HepG2 (cell line): ENCODE measurements around the gene KLHL28. TPM values are rescaled to one million over a fixed set of nuclear protein-coding genes. Genes with fewer than 3 reads are reported as not detected.
A peak's percentile ranks its signal among the peaks of the same experiment; 100 is the strongest.

ENCODE experiments used
- ATF2 ChIP-seq: sonication (generic); formaldehyde crosslinking; IDR thresholded peaks from 2 replicates; pipeline ENCODE4 v1.4.0; 2020; ENCODE audit warnings: missing genetic modification reagents
- CEBPG ChIP-seq: IDR thresholded peaks from 2 replicates; pipeline ENCODE4 v1.6.1; 2016
- FOXJ3 ChIP-seq: sonication (generic); formaldehyde crosslinking; IDR thresholded peaks from 2 replicates; pipeline ENCODE4 v1.4.0; 2020; ENCODE audit warnings: missing genetic modification reagents, mild to moderate bottlenecking, borderline replicate concordance
- FOXP4 ChIP-seq: sonication (generic); formaldehyde crosslinking; IDR thresholded peaks from 2 replicates; pipeline ENCODE4 v1.4.0; 2020; ENCODE audit warnings: missing genetic modification reagents
- HNF1B ChIP-seq: sonication (generic); formaldehyde crosslinking; IDR thresholded peaks from 2 replicates; pipeline ENCODE4 v1.5.1; 2020; ENCODE audit warnings: mild to moderate bottlenecking, moderate library complexity, missing genetic modification reagents
- KDM4B ChIP-seq: sonication (generic); formaldehyde crosslinking; IDR thresholded peaks from 2 replicates; pipeline ENCODE4 v1.4.0; 2020; ENCODE audit warnings: missing genetic modification reagents
- MYNN ChIP-seq: sonication (generic); formaldehyde crosslinking; IDR thresholded peaks from 2 replicates; pipeline ENCODE4 v1.4.0; 2020; ENCODE audit warnings: mild to moderate bottlenecking, low read depth, missing genetic modification reagents
- NR2C2 ChIP-seq: sonication (generic); formaldehyde crosslinking; IDR thresholded peaks from 2 replicates; pipeline ENCODE4 v1.4.0; 2020; ENCODE audit warnings: missing genetic modification reagents, mild to moderate bottlenecking, moderate library complexity, borderline replicate concordance
- PAWR ChIP-seq: sonication (generic); formaldehyde crosslinking; IDR thresholded peaks from 2 replicates; pipeline ENCODE4 v1.4.0; 2020; ENCODE audit warnings: missing genetic modification reagents, mild to moderate bottlenecking, borderline replicate concordance
- POLR2A ChIP-seq, 2 experiments: IDR thresholded peaks; 2 replicates each; pipeline ENCODE4 v1.6.1; 2011; ENCODE audit warnings: low read depth in 2 of 2, low read length in 2 of 2, mild to moderate bottlenecking in 1 of 2, moderate library complexity in 1 of 2; ENCODE audit not compliant: insufficient read depth in 1 of 2
- SAFB2 ChIP-seq: sonication (generic); formaldehyde crosslinking; IDR thresholded peaks from 2 replicates; pipeline ENCODE4 v1.5.1; 2020; ENCODE audit warnings: missing genetic modification reagents, low read depth, mild to moderate bottlenecking, borderline replicate concordance
- SIN3A ChIP-seq: IDR thresholded peaks from 2 replicates; pipeline ENCODE4 v1.6.1; 2011; ENCODE audit warnings: low read depth, mild to moderate bottlenecking, control low read depth, low read length, borderline replicate concordance
- SIX4 ChIP-seq: sonication (generic); formaldehyde crosslinking; IDR thresholded peaks from 2 replicates; pipeline ENCODE4 v1.4.0; 2020; ENCODE audit warnings: missing genetic modification reagents
- ZFX ChIP-seq: sonication (generic); formaldehyde crosslinking; IDR thresholded peaks from 2 replicates; pipeline ENCODE4 v1.4.0; 2020; ENCODE audit warnings: mild to moderate bottlenecking, low read depth, missing genetic modification reagents, moderate library complexity
- ZNF101 ChIP-seq: sonication (generic); formaldehyde crosslinking; IDR thresholded peaks from 2 replicates; pipeline ENCODE4 v1.4.0; 2020; ENCODE audit warnings: mild to moderate bottlenecking, low read depth, missing genetic modification reagents, borderline replicate concordance
- ZNF264 ChIP-seq: sonication (generic); formaldehyde crosslinking; IDR thresholded peaks from 2 replicates; pipeline ENCODE4 v1.4.0; 2020; ENCODE audit warnings: missing genetic modification reagents
- ZNF331 ChIP-seq: sonication (generic); formaldehyde crosslinking; IDR thresholded peaks from 2 replicates; pipeline ENCODE4 v1.4.0; 2020; ENCODE audit warnings: missing genetic modification reagents
- polyA plus RNA-seq, 8 experiments: library from polyadenylated mRNA; depleted of rRNA in 3 of 8; stranded (reverse) in 7 of 8; unstranded in 1 of 8; fragments of >200 nt; fragmentation: Illumina TruSeq in 4 of 8; extraction: Trizol in 4 of 8; gene quantifications; 2 replicates each; pipeline versions ENCODE4 v1.2.1 to v1.2.3, GENCODE V29; 2011 to 2016; ENCODE audit warnings: low read depth in 4 of 8, missing spikeins in 1 of 8, mixed read lengths in 1 of 8; ENCODE audit not compliant: insufficient read depth in 1 of 8
- total RNA-seq, 5 experiments: library from RNA; depleted of rRNA; stranded (reverse); fragments of >200 nt; fragmentation: Illumina TruSeq; extraction: Trizol; gene quantifications; 2 replicates each; pipeline ENCODE4 v1.2.3, GENCODE V29; 2016; ENCODE audit warnings: low read depth in 1 of 5

KLHL28 gene
- total and polyA plus RNA-seq, 2 of the 13 experiments (the other 11 are each of a cell fraction or from before 2014, with no cell fraction given): 3.4 to 6.6 TPM

GRCh38 chr14:44896275-44897040 is 65.3 kb downstream of the KLHL28 start (continued):
- TF ChIP-seq CEBPG (CRISPR knock-in tag): peak; percentile 9; the same call in 1 of the 2 replicates
- peak in 1 of 2 experiments; percentile 53; a peak in 2 of 4 replicates for TF ChIP-seq POLR2A (IDR thresholded peaks at IDR 0.05; ENCODE audit: insufficient read depth in 1 of 2, low read depth in 2 of 2, low read length in 2 of 2)
- 0 out of 2 replicates have a peak, but pooled peaks have one; percentile 10 for TF ChIP-seq ZNF264 (CRISPR knock-in tag)
- TF ChIP-seq NR2C2: no peak; the same call in 1 of the 2 replicates
- TF ChIP-seq FOXP4 (CRISPR knock-in tag): no peak; the same call in 1 of the 2 replicates
- TF ChIP-seq MYNN: no peak
- TF ChIP-seq FOXJ3: 0 out of 2 replicates have a peak, but pooled peaks have one; percentile 43
- TF ChIP-seq PAWR (CRISPR knock-in tag): no peak
- TF ChIP-seq HNF1B (CRISPR knock-in tag): 0 out of 2 replicates have a peak, but pooled peaks have one; percentile 23
- TF ChIP-seq SIN3A: no peak
- TF ChIP-seq SAFB2 (CRISPR knock-in tag): no peak
- 0 out of 2 replicates have a peak, but pooled peaks have one; percentile 17 for TF ChIP-seq ZNF331 (CRISPR knock-in tag)
- no peak for TF ChIP-seq ZNF101 (CRISPR knock-in tag)
- no peak for TF ChIP-seq KDM4B (CRISPR knock-in tag)
- TF ChIP-seq ZFX (CRISPR knock-in tag): peak; percentile 51; the same call in 1 of the 2 replicates
- no peak for TF ChIP-seq ATF2 (CRISPR knock-in tag)
- no peak for TF ChIP-seq SIX4 (CRISPR knock-in tag)
- TF ChIP-seq, all 625 proteins: peak for 21
